Amniotic epithelial cell (primary cell): ENCODE measurements around the gene LRRC61.
A peak's percentile ranks its signal among the peaks of the same experiment; 100 is the strongest.

Experiments
- DNase-seq: peaks from one replicate; pipeline ENCODE4 v3.0.0-alpha.2; 2010; ENCODE audit warnings: low read depth

The LRRC61 gene

GRCh38 chr7:150332852-150333635 lies 9.9 kb downstream of the LRRC61 start:
- no peak for DNase-seq

DNA sequence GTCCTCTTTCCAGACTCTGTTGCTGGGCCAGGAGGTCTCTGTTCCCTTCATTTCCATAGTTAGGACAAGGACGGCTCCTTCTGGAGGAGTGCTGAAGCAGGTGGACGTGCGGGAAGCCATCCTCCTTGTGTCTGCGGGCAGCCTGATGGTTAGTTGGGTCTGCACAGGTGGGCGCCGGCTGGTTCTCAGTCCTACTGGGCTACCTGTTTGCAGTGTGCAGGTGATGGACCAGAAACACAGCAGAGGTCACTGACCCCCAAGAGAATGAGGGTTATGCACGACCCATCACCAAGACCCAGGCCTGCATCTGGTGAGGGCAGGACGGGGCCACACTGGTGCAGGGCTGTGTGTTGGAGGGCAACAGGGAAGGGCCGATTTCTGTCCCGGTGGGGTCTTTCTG lies 10.5 kb downstream of the LRRC61 start:
- DNase-seq: no peak

DNA sequence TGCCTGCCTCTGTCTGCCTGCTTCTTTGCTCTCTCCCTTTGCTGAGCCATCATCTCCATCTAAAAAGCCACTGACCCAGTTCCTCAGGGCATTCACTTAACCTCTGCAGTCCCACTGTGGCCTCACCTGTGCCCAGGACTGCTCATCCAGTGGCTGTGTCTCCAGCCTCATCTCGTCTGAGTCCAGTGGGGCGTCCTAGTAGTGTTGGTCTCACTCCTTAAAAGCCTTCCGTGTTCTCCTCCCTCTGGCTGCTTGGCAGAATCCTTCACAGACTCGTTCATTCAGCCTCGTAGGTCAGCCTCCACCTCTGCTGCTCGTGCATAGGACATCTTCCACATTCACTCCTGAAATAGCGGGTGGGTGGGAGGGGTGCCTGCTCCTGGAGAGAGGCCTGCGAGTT lies 11.0 kb downstream of the LRRC61 start:
- no peak for DNase-seq

GRCh38 chr7:150335108-150335773 lies 12.1 kb downstream of the LRRC61 start:
- DNase-seq: peak; percentile 91

DNA sequence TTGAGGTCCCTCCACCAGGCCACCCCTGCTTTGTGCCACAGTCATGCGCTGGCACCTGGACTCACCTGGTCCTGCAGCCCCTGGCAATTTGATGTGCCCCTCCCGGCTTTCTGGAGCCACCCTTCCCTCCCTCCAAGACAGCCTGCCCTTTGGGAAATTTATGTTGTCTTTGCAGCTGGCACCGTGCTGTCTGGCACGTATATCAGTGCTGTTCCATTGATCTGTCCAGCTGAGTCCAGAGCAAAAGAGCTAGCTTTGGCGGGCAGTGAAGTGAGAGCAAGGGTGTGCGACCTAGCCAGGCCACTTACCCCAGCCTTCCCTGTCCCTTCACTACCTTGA lies 12.6 kb downstream of the LRRC61 start:
- DNase-seq: no peak

DNA sequence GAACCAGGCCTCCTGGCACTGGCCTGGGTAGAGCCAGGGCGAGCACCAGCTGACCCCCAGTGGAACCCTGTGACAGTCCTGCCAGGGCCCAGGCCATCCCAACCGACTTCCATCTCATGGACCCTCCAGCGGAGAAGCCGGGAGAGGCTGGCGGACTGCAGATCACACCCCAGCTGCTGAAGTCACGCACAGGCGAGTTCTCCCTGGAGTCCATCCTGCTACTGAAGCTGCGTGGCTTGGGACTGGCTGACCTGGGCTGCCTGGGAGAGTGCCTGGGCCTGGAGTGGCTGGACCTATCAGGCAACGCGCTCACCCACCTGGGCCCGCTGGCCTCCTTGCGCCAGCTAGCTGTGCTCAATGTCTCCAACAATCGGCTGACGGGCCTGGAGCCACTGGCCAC lies 13.6 kb downstream of the LRRC61 start:
- no peak for DNase-seq

DNA sequence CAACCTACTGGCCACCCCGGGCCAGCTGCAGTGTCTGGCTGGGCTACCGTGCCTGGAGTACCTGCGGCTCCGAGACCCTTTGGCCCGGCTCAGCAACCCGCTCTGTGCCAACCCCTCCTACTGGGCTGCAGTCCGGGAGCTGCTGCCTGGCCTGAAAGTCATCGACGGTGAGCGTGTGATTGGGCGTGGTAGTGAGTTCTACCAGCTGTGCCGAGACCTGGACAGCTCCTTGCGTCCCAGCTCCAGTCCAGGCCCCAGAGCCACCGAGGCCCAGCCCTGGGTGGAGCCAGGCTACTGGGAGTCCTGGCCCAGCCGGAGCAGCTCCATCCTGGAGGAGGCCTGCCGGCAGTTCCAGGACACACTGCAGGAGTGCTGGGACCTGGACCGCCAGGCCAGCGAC lies 14.0 kb downstream of the LRRC61 start:
- no peak for DNase-seq

DNA sequence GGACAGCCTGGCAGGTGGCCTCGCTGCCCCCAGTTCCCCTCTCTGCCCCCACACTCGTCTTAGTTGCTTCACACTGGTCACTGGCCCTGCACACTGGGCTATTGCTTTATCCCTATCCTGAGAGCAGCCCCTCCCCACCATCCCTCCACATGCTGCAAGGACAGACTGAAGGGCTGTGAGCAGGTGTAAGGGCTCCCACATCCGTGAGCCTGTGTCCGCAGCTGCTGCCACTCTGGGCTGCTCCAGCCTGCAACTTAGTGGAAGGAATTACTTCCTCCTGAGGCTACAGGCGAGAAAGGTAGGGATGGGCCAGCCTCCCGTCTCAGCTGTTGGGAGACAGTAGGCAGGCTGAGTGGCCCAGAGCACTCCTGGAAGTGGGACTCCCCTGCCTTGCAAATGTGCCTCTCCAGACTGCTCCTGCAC lies 14.5 kb downstream of the LRRC61 start:
- no peak for DNase-seq

DNA sequence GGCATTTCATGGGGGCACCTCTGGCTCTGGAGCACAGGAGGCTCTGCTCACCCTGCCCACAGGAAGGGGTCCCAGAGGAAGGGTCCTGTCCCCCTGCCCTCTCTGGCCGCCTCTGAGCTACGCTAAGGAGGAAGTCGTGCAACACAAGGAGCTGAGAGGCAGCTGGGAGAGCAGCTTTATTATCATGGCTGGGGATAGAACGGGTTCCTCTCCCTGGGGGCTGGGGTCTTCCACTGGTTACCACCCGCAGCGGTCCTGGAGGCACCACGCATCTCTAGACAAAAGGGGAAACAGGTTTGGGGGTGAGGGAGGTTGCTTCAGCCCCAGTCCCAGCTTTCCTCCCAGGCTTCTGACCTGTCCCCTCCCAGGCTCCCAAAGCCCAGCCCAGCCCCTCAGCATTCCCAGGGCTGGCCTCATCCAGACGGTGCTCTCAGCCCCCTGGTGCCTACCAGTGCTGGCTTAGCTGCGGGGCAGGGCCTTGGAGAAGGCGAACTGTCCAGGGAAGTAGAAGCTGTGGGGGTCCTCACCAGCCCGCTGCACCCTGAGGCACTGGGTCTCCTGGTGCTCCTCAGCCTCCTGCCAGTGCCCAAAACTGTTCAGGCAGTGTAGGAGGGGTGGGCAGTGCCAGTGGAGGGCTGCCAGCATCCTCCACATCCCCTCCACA lies 15.1 kb downstream of the LRRC61 start:
- no peak for DNase-seq

GRCh38 chr7:150339409-150339809 lies 16.3 kb downstream of the LRRC61 start:
- peak; percentile 21 for DNase-seq

GRCh38 chr7:150340024-150340749 lies 17.0 kb downstream of the LRRC61 start:
- peak; percentile 67 for DNase-seq

- no peak for DNase-seq
These were observed 17.7 kb downstream of the LRRC61 start for GRCh38 chr7:150340875-150341262.

- peak; percentile 27 for DNase-seq
These were observed 18.3 kb downstream of the LRRC61 start, which contains the start of gene RARRES2 for GRCh38 chr7:150341263-150342120. Gene RARRES2 (minus strand): TSS chr7:150341629. CDS start chr7:150340609, 1,020 bp downstream.

- no peak for DNase-seq
These were observed 18.9 kb downstream of the LRRC61 start for GRCh38 chr7:150342121-150342408.

GRCh38 chr7:150343225-150343624 lies 20.1 kb downstream of the LRRC61 start:
- no peak for DNase-seq

DNA sequence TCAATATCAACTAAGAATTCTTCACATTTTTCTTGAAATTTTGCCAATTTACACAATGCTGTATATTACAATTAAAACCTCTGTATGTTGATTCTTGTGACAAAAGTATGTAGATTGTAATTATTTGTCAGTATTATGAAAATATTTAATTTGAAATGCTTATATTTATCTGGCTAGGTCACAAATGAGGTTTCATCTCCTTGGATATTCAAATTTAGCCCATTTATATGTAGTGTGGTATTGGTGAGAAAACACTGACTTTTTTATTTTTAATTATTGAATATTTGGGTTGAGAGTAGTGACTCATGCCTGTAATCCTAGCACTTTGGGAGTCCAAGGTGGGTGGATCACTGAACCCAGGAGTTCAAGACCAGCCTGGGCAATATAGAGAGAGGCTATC lies 21.1 kb downstream of the LRRC61 start:
- DNase-seq: no peak

- no peak for DNase-seq
These were observed 21.9 kb downstream of the LRRC61 start for GRCh38 chr7:150345012-150345411.

- DNase-seq: no peak
These were observed 23.8 kb downstream of the LRRC61 start for GRCh38 chr7:150346922-150347321.

- DNase-seq: peak; percentile 46
These were observed 28.5 kb downstream of the LRRC61 start for GRCh38 chr7:150351587-150352194.

DNA sequence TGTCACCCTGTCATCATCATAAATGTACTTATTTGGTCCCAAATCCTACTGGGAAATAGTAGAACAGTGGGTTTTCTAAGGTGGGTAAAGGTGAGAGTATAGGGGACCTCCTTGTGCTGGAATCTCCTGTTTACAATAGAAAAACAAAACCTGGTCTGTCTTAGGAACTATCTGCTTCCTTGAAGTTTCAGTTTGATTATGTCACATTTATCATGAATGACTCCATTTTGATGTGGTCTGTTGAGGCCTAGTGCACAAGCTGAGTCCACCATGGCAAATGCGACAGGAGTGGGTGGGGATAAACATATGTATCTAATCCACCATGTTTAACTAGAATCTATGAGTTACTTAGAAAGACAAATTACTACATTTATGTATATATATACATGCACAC lies 32.5 kb downstream of the LRRC61 start:
- DNase-seq: no peak

DNA sequence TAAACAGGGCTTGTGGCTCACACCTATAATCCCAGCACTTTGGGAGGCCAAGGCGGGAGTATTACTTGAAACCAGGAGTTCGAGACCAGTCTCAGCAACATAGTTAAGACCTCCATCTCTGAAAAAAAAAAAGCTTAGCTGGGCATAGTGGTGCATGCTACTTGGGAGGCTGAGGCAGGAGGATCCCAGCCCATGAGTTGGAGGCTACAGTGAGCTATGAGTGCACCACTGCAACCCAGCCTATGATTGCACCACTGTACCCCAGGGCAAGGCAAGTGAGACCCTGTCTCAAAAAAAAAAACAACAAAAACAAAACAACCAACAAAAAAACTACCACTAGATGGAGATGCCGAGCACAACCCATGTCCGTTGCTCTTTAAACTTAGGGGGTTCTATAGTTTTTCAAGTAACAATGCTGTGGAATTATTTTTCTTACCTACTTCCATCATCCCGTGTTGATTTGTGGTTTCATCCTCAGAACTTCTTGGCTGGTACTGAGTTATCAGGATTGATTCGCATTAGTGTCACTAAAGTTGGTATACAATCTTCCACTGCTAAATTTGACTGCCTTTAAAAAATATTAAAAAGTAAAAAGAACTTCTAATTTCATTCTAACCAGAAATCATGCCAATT lies 33.2 kb downstream of the LRRC61 start:
- DNase-seq: peak; percentile 44
